ENCODE data around the gene PIH1D1. TPM values are rescaled to one million over a fixed set of nuclear protein-coding genes. Genes with fewer than 3 reads are reported as not detected.

Gene PIH1D1
- total RNA-seq, 1 experiment from 2014 or later, result 99.2 TPM

DNA sequence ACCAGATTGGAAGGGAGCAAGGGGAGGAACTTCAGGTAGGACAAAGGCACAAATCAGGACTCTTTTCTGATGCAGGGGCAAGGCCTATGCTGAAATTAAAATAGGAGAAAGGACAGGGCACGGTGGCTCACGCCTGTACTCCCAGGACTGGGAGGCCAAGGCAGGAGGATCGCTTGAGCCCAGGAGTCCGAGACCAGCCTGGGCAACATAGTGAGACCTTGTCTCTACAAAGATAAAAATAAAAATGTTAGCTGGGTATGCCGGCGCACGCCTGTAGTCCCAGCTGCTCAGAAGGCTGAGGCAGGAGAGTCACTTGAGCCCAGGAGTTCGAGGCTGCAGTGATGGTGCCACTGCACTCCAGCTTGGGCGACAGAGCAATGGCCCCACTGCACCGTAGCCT, 15.9 kb downstream of the PIH1D1 start:
- no peak for DNase-seq (ENCODE audit: low spot score)

DNA sequence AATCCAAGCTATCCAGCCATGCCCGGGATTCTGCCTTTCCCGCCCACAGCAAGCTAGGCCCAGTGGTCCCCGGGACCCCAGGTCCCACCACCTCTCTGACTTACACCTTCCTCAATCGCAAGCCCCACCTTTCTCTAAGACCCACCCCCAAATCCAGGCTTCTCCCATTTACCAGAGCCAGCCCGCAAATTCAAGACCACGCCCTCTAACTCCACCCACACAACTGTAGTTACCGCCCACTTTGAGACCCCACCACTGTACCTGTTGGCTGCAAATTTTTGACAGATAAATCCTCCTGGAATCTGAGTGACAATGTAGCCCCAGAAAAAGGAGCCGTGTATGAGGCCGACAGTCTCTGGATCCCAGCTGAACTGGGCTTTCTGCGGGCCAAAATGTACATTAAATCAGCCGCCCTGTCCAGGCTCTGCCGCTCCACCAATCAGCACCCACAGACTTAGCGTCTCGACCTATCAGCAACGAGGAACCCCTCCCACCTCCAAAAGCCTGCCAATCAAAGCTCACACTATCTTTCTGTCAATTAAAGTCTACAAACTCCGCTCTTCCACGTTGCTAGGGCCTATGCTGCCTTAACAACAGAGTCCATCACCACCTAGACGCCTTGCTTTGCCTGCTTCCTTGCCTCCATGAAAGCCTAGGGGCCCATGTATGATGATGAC, 16.6 kb downstream of the PIH1D1 start:
- DNase-seq (ENCODE audit: low spot score), result no peak

DNA sequence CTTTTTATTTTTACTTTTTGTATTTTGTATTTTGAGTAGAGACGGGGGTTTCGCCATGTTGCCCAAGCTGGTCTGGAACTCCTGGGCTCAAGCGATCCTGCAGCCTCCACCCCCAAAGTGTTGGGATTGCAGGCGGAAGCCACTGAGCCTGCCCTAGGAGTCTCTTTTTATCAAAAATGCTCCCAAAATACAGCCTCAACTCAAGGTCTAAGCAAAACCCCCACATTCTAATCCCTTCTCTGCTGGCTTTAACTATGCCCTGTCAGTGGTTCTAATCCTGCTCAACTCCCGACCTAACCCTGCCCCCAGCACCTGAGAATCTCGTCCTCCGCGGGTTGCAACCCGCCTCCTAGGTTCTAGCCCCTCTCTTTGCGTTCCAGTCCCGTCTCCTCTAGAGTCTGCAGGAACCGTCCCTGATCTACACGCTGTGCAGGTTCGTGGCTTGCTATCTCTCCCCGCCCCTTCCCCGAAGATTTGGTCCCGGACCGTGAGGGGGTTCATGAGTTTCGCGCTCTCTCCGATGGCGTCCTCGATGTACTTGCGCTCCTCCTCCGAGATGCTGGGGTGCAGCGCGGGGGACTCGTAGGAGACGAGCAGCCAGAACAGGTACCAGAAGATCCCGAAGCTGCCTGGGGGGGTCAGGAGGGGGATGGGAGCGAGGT, 18.2 kb downstream of the PIH1D1 start:
- DNase-seq (ENCODE audit: low spot score), result no peak

DNA sequence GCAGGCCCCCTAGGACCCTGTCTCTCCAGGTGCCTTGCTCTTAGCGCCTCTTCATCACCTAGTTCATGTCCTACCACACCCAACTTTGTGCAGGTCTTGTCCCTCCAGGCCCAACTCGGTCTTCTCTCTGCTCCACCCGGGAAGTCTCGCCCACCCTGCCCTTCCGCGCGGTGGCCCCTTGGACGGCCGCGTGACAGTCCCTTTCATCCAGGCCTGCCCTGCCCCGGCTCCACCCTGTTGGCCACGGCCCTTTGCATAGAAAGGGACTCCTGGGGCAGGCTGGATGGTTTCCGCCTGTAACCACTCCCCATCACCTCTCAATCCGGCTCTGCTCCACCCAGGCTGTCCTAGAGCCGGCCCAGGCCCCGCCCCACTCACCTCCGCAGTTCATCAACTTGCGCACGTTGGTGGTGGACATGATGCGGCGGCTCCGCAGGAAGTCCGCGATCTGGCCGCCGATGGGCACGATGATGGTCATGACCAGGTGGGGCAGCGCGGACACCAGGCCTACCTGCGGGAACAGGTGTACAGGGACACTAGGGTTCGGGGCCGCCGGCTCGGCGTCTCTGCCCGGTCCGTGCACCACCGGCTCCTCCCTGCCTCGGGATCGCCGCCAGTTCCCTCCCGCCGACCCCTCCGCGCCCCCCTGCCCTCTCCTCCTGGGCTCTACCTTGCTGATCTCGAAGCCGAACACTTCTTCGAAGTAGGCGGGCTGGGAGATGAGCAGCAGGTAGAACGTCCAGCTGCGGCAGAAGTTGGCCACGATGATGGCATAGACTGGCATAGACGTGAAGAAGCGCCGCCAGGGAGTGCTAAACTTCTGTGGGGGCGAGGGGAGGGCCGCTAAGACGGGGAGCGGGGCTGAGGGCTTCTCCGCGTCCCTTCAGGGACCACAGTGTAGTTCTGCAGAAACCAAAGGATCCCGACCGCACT, 19.2 kb downstream of the PIH1D1 start:
- no peak for DNase-seq (ENCODE audit: low spot score)

DNA sequence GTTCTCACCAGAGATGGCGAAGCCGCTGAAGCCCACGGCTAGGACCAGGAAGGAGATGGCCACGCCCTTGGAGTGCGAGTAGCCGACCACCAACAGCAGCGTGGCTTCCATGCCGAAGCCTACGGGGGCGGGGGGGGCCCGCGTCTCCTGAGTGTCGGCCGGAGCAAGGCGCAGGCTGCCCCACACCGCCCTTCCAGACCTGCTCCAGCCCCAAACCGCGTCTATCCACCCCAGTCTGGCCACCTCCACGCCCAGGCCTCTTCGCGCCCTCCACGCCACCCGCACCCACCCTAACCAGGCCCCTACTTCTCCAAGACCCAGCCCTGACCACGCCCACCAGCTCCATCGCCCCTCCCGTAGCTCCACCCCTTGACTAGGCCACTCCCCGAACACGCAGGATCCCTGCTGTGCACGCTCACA, 20.3 kb downstream of the PIH1D1 start:
- DNase-seq (ENCODE audit: low spot score), result no peak

DNA sequence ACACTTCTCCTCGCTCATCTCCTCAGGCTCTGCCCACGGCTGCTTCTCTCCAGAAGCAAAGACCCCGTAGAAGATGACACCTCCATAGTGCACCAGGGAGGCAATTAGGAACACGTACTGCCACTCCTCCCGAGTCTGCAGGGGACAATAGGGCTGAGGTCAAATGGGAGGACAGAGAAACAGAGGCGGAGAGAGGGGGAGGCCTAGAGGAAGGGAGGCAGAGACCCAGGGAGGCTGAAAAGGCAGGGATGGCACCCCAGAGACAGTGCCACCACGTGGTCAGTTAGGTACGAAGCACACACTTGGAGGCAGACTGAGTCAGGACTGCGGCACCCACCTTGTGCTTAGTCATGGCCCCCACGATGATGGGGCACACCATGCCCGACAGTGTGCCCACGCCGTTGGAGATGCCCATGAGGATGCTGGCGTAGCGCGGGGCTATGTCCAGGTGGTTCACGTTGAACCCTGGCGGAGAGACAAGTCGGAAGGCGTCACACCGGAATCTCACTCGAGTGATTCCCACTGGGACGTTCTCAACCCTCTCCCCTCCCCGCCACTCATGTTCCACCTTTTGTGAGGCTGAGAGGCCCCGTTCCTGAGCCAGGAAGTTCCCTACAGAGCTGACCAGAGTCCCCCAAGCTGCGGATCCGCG, 20.8 kb downstream of the PIH1D1 start:
- DNase-seq (ENCODE audit: low spot score), result no peak

DNA sequence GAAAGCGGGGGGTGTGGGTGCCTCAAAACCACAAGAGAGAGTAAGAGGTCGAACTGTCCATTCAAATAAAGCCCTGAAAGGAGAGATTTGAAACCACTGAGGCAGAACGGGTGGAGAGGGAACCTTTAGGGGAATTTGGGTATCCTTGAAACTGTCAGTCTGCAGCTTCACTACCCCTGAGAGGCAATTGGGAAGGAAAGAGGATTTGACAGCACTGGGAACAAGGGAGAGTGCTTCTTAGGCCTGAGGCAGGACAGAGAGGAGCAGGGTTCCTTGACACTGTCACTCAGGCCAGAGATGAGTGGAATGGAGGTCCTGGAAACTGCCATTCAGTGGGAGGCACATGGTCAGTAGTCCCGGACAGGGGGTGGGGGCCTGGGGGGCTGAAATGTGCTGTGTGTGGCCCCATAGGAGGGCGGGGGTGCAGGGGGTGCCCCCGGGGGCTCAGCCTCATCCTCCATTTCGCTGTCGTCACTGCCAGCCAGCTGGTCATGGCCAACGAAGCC, 21.4 kb downstream of the PIH1D1 start:
- no peak for DNase-seq (ENCODE audit: low spot score)

DNA sequence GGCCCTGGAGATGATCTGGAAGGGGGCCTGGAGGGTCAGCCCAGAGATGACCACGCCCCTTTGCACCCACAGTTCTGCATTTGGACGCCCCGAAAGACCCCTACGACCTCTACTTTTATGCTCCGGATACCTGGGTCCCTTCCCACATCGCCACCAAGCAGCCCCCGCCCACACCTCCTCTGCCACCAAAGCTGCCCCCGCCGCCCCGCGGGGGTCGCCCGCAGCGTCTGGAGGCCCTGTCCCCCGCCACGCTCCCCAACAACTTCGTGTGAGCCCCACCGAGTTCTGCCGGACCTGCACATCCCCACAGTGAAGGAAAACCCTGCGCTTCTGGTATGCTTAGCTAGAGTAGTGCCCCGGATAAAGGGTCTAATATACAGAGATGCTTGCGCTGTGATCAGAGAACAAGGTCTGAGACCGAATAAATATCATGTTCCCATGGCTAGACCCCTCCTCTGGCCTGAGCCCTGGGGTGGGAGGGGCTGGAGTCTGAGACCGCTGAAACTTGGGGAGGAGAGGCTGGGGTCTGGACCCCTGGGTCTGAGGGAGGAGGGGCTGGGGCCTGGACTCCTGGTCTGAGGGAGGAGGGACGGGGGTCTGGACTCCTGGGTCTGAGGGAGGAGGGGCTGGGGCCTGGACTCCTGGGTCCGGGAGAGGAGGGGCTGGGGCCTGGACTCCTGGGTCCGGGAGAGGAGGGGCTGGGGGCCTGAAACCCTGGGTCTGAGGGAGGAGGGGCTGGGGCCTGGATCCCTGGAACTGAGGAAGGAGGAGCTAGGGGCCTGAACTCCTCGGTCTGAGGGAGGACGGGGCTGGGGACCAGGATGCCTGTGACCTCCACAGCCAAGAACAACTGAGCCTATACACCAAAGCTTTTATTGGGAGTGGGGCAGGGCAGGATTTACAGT, 22.8 kb downstream of the PIH1D1 start:
- DNase-seq (ENCODE audit: low spot score), result no peak

DNA sequence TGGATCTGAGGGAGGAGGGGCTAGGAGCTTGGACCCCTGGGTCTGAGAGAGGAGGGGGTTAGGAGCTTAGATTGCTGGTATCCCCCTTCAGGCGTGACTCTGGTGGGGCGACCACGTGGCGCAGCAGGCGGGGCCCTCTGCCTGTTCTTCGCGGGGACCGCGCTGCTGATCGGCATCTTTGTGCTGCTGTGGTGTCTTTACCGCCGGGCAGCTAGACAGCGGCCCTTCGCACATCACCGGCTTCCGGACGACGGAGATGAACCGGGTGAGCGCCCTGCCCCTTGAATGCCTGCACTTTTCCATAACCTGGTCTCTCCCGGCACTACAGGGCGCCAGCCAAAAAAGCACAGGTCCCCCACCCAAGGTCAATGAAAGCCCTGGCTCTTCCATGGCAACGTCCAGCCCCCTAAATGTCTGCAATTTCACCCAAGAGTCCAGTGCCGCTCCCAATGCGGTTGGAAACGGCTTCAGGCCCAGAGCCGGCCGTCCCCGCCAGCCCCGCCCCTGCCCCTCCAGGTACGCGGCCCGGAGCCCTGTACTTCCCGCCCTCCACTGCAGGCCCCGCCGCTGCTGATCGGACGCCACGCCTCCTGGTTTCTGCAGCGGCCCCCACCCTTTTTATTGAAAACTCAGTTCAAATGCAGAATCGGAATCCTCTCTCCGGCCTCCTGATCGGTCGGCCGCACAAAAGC, 23.6 kb downstream of the PIH1D1 start:
- no peak for DNase-seq (ENCODE audit: low spot score)

DNA sequence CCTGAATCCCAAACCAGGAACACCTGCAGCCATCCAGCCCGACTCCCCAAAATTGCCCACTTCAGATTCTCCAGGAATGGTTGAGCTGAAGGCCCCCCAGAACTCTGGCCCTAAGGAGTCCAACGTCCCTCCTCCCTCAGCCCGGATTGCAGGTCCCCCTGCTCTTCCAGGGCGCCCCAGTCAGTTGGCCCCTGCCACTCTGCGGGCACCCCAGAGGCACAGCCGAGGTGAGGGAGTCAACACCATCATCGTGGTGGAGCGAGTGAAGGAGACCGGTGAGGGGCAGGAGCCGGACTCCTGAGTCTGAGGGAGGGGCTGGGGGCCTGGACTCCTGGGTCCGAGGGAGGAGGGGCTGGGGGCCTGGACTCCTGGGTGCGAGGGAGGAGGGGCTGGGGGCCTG, 24.3 kb downstream of the PIH1D1 start:
- no peak for DNase-seq (ENCODE audit: low spot score)

DNA sequence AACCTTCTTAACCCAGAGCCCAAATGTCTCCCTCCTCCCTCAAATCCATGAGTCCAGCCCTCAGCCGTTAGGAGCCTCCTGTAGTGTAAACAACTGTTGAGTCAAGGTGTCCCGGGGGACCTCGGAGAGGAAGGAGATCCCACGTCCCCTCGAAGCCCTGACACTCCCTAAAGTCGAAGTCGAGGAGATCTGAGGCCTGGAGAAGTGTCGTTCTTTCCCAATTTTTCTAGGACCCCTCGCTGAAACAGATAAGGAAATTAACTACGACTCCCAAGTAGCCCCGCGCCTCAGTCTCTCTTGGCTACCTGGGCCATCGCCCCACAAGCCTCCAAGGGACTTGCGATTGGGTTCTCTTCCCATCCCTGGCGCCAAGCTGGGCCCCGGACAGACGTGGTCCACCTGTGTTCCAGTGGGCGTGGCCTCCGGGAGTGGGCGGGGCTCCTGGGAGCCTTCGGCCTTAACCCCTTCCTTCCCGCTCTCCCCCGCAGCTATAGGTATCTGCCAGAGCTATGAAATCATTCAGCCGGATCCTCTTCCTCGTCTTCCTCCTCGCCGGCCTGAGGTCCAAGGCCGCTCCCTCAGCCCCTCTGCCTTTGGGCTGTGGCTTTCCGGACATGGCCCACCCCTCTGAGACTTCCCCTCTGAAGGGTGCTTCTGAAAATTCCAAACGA, 25.6 kb downstream of the PIH1D1 start:
- DNase-seq (ENCODE audit: low spot score), result no peak

DNA sequence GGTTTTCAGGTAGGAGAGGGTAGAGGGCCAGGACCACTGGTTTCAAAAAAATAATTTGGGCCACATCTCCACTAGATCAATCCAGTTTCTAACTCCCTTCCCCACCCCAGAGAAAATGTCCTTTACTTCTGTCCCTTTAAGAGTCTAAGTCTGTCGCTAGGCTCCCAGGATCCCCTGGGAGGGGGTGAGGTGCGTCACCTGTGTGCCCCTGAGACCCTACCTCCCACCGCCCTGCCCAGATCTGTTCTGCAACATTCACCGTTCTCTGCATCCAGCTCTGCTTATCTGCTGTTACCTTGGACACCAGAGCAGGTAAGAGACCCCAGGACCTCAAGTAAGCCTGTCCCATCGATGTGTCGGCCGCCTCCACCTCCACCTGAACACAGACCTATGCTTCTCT, 26.4 kb downstream of the PIH1D1 start, which contains the start of gene GFY:
GFY (plus strand) TSS at position 211 of the 400 bp plus-strand sequence. CDS start 1,043 bp downstream, outside the sequence.
- no peak for DNase-seq (ENCODE audit: low spot score)

DNA sequence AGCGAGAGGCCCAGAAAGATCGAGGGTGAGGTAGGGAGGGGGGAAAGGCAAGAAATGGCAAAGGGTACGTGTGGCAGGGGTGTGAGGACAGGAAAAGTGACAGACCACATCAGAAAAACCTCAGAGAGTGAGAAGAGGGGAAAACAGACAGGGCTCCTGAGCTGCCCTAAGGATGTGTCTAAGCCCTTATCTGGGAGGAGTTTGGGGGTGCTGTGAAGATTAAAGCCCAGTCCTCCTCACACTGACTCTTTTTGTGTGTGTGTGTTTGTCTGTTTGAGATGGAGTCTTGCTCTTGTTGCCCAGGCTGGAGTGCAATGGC, 27.7 kb downstream of the PIH1D1 start:
- DNase-seq (ENCODE audit: low spot score), result no peak

DNA sequence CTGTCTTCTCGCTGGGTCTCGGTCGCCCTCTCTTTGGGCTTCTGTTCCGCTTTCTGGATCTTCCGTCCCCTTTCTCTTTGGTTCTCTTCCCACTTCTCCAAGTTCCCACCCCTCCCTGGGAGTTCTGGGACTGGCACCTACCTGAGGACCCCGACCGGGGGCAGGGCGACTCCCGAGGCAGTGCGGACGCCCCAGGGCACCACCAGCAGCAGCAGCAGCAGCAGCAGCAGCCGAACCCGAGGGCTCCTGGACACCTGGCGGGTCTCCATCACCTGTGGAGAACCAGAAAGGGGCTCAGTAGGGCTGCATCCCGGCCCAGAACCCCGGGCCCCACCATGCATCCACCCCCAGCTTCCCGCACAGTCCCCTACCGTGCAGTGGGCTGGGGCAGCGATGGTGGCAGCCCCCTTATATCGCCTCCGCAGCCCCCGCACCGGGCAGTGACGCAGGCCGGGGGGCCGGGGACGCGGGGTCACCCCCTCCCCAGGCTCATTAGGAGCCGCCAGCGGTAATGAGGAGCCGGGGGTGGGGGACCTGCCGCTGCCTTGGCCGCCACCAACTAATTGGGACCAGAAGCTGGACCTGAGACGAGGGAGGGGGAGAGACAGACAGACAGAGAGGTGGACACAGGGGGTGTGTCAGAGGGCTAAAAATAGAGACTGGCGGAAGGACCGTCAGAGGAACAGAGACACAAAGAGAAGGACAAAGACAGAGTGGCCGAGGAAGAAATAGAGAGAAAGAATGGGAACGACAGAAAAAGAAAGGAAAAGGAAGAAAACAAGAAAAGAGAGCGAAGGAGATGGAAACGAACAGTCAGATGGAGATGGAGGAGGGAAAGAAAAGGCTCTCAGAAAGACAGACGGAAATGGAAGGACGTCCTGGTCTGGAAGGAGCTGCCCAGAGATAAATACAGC, 28.3 kb downstream of the PIH1D1 start, which contains the start of gene PTH2:
PTH2 (minus strand) TSS at position 371 of the 914 bp plus-strand sequence; CDS start at position 269, 102 bp downstream.
- no peak for DNase-seq (ENCODE audit: low spot score)

DNA sequence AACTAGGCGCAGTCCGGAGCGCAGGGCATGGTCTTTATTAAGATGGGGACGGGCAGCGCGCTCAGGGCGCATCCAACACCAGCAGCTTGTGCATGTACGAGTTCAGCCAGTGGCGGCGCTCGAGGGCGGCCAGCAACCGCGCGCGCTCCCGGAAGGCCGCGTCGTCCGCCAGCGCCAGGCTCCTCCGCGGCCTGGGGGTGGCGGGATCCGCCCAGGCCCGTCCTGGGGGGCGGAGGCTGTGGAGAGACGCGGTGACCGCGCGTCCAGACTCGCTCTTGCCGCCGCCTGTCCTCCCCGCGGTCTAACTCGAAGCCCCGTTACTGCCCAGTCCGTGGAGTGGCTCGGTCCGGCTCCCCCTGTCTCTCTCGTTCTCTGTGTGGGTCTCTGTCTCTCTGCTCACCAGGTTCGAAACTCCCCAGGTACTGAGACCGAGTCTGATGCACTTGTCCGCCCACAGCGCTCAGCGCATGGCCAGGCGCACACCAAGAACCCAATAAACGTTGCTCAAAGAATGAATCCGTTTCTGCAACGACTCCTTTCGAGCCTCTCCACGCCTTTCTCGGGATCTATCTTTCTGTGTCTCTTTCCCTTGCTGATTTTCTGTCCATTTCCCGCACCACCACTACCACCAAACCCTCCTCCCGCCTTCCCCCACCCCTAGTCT, 29.1 kb downstream of the PIH1D1 start:
- DNase-seq (ENCODE audit: low spot score), result no peak

DNA sequence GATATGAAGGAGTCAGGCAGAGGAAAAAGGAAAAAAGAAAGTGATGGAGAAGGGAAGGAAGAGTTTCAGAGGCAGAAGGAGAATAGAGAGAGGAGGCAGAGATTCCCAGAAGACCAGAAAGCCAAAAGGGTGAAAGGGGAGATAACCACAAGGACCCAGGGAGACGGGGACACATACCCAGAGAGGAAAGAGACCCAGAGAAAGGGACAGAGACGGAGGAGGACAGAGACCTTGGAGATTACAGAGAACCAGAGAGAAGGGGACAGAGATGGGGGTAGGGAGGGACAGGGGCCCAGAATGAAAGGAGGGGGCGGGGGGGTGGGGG, 29.8 kb downstream of the PIH1D1 start:
- no peak for DNase-seq (ENCODE audit: low spot score)

DNA sequence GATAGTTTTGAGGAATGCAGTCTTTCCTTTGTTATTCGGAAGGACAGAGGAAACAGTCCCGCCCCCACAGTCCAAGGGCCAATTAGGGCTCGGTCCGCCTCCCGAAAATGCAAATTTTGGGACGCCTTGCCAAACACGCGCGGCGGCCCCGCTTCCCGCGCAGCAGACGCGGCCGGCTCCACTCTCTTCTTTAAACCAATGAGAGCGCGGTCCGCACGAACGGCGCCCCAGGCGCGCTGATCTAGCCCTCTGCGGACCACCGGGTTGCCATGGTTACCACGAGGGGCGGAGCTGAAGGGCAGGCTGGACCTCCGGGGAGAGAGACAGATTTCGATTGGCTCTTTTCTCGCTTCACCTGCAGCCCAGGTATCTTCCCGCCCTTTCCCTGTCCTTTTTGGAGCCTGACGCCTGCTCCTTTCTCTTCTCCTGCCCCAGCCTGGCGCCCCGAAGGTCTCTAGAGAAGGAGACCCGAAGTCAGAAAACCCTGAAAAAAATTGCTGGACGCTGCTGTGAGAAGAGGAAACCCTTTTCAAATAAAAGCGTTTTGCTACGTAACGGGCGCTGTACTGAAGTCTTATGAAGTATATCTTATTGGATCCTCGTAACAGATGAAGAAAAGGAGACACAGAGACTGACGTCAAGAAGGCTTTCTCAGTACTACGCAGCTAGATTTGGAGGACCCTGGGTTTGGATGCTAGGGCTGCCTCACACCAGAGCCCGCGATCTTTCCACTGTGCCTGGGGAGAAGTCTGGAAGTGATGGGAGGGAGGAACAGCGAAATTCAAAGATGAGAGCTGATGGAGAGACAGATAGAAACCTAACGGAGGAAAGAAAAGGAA, 30.4 kb downstream of the PIH1D1 start:
- no peak for DNase-seq (ENCODE audit: low spot score)

Measured in H4 (cell line).